GM21717 (cell line): ENCODE measurements around the gene NUP93.

ENCODE experiments used
- ATAC-seq: cut with Tn5 transposase; IDR thresholded peaks from one replicate; pipeline ENCODE4 v1.9.1; 2021; ENCODE audit warnings: mild to moderate bottlenecking, moderate library complexity; ENCODE audit not compliant: unreplicated experiment

Gene NUP93

GRCh38 chr16:56741399-56741798 lies 11.5 kb downstream of the NUP93 start:
- ATAC-seq, result no peak

- ATAC-seq, result no peak
Observed at GRCh38 chr16:56742030-56742984, 12.4 kb downstream of the NUP93 start.

DNA sequence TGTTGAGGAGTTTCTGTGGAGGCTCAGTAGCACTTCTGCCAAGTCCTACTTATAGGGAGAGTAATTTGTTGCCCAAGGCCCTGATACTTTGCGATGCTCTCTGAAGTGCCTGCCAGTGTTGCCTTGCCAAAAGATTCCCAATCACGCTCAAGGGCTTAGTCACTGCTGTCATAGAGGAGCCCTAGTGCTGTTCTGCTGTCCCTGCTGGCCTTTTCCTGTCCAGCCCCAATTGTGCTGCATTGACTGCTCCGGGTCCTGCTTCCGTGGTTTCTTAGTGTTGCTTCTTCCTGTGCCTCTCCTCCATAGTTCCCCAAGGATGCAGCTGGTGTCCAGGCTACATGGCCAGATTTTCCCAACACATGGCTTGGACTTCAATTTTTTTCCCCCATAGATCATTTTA lies 13.9 kb downstream of the NUP93 start:
- no peak for ATAC-seq

GRCh38 chr16:56744996-56745640 lies 15.2 kb downstream of the NUP93 start:
- no peak for ATAC-seq

DNA sequence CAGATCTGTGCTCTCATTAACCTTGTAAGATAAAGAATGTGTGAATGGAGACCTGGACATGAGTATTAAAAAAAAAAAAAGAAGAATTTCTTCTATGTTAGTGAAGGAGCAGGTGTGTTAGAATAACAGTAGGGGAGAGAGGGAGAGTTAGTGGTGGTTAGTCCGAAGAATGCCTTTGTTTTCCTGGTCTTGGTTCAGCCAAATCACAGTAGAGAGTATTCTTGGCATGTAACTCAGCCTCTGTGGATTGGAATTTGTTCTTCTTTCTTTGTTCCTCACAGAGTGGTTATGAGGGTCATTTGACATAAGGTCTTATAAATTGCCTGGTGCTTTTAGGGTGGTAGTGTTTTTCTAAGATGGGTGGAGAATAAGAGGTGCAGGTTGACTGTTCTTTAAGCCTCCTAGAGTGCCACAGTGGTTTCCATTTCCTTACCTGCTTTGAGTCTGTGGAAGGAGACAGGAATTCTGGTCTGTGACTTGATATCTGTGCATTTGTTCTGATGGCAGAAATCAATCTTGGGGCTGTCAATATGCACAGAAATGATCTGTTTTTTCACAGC lies 17.6 kb downstream of the NUP93 start:
- no peak for ATAC-seq

DNA sequence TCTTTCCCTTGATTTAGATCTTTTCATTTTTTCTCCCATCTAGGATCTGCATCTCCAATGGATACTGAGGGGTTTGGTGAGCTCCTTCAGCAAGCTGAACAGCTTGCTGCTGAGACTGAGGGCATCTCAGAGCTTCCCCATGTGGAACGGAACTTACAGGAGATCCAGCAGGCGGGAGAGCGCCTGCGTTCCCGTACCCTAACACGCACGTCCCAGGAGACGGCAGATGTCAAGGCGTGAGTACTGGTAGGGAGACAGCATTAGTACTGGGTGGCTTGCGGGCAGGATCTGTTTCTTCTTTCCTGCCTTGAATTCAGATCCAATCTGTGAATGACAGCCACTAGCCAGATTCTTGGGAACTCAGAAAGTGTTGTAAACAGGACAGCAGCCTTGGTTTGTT lies 18.3 kb downstream of the NUP93 start:
- ATAC-seq, result no peak

GRCh38 chr16:56748826-56749225 lies 18.9 kb downstream of the NUP93 start:
- no peak for ATAC-seq

DNA sequence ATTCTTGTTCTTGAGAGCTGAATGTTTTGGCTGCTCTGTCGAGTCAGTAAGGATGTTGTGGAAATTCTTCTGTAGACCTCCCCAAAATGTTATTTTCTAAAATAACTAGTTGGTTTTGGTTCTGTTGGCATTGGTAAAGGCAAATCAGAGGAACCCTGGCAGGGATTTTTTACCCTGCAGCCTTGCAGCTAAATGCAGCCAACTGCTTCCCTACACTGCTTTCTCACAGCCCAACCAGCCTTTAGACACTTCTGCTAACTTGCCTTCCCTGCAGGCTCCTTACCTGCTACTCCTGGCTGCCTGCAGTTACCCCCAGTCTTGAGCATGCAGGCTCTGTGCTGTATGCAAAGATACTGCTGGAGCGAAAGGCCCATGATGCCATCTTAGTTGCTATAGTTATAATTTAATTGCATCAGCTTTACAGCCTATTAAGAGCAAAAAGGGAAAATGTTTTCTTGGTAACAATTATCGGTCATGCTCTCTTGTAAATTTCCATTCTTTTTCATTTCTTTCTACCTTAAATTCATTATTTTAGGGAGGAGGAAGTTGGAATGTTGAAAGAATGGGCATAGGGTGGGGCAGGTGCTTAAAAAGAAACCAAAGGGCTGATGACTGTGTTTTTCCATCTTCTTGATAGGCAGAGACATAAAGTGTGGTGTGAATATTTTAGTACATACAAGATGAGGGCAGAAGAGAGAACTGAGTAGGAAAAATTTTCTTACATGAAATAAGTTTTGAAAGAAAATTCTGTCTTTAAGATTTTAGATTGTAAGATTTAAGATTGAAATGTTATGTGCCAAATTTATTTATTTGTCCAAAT lies 20.0 kb downstream of the NUP93 start:
- ATAC-seq, result no peak

DNA sequence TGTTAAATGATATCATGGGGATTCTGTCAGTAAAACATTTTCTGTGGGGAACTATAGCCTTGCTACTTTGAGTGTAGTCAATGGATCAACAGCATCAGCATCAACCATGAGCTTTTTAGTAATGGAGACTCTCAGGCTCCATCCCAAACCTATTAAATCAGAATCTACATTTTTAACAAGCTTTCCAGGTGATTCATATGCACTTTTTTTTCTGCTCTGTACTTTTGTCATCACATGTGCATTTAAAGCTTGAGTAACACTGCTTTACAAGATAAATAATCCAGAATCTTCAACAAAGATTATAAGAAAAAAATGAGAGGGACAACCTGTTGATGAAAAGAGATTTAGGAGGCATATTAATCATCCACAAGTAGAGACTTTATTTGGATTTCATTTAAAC lies 23.5 kb downstream of the NUP93 start:
- ATAC-seq, result no peak

DNA sequence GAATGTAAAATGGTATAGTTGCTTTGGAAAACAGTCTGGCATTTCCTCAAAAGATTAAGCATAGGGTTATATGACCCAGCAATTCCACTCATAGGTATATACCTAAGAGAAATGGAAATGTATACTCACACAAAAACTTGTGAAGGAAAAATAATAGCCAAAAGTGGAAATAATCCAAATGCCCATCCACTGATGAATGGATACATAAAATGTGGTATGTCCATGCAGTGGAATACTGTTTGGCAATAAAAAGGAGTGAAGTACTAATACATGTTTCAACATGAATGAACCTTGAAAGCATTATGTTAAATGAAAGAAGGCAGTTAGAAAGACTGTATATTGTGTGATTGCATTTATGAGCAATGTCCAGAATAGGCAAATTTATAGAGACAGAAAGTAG lies 25.1 kb downstream of the NUP93 start:
- no peak for ATAC-seq

- ATAC-seq, result no peak
Observed at GRCh38 chr16:56758432-56758831, 28.5 kb downstream of the NUP93 start.

- ATAC-seq, result no peak
Observed at GRCh38 chr16:56758930-56759329, 29.0 kb downstream of the NUP93 start.

DNA sequence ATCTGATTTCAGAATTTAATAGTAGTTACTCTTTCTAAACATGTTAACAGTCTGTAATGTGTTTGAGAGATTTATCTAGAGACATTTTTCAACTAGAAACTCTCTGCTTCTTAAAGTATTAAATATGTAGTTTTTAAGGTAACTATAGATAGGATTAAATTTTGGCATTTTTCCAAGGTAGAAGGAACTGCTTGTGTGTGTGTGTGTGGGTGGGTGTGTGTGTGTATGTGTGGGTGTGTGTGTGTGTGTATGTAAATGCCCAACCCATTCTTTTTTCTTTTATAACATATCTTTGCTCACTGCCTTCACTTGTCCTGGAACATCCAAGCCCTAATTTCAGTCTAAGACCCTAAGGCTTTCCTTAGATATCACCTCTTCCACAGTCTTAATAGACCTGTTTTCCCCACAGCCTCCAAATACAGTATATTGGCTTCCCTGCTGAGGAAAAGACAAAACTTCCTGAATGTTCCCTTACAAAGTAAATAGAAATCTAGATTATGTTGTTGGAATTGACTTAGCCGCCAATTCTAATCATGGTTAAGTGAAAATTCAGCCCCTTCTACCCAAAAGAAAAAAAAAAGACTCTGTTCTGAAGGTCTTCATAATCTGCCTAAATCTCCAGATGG lies 33.5 kb downstream of the NUP93 start:
- ATAC-seq, result no peak

DNA sequence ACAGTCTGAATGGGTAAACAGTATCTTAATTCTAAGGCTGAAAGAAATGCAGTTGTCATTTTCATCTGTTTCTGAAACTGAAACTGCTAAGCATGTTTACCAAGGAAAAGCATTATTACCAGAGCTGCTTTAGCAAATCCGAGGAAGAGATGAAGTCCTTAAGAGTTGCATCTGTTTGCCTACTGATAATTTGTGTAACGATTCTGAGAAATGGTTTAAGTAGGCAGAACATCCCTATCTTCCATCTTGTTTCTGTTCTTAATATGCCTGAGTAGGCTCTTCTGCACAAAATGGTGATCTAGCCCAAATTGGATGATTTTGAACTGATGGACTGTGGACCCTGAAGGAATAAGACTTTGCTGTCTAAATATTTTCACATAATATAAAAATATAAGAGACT lies 34.9 kb downstream of the NUP93 start:
- no peak for ATAC-seq

DNA sequence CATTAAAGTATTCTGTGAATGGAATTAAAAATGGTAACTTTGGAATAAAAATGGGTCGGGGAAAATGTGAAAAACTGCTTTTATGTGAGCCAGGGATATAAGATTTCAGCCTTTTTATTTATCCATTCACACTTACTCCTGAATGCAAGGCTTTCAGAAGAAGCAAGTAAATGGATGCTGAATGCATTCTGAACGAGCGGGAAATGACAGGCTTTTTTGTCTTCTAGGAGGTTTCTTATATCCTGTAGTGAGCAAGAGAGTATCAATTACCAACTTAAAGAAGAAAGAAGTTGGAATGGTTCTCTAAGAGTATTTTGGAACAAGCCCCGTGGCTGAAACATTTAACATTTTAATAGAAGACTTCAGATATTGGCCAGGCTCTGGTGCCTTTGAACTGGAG lies 36.0 kb downstream of the NUP93 start:
- ATAC-seq, result no peak

DNA sequence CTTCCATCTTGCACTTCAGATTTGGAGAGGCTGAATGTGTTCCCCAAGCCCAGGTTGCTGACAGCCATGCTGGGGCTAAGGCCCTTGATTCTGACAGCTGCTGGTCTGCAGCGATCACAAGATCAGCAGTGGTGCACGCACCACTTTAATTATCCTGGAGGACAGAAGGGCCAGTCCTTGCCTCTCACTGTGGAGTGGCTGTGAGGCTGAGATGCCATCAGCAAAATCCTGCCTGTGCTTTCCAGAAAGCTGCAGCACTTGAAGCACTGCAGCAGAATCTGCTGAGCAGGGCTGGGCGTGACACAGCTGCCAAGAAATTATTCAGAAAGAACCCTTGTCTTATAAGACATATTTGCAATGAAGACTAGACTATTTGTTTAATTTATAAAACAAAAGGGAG lies 37.1 kb downstream of the NUP93 start:
- no peak for ATAC-seq

GRCh38 chr16:56769677-56770076 lies 39.7 kb downstream of the NUP93 start:
- no peak for ATAC-seq

DNA sequence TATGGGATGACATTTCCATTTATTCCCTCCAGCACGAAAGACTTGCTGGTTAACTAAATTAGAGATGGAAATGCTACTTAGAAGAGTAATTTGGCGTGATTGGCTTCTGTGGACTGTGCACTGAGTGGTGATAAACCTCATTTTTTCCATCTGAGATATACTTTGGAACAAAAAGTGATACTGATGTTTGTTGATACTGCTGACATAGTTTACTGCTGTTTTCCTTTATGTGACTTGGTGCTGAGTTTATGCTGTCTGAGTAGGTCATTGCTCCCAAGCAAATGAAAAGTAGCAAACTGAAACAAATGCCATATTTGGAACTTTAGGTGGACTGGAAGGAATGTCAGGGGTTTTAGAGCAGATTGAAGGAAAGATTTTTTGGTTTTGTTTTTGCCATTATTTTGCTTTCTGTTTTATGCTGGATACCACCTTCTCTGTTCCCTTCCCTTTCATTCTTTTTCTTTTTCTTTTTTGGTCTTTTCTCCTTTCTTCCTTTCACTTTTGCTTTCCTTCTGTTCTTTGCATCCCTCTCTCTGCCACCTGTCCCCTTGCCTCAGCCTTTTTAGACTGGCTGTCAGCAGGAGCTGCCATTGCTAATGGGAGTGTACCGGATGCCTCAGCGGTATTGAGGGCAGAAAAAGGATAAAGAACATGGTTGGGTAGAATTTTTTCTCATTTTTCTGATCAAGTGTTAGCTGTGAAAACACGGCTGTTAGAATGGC lies 41.8 kb downstream of the NUP93 start:
- no peak for ATAC-seq

DNA sequence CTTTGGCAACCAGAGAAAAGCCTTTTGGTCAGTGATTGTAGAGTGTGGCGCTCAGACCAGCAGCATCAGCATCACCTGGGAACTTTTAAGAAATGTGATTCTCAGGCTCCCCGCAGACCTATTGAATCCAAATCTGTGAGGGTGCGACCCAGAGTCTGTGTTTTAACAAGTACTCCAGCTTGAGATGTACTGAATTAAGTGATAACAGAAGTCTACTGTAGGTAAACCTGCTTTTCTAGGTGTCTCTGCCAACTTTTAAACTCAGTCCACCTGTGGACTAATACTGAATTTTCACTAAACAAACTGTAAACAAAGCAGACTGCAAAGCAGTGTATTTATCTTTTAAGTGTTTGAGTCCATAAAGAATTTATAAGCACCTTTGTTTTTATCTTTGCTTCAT lies 43.6 kb downstream of the NUP93 start:
- ATAC-seq, result no peak
